ENCODE results near the gene FAM241A. TPM values are rescaled to one million over a fixed set of nuclear protein-coding genes. Genes with fewer than 3 reads are reported as not detected.

Gene FAM241A
- total RNA-seq, 1 donor from 2014 or later: 0.09 TPM

GRCh38 chr4:112210777-112211176 is 65.5 kb downstream of the FAM241A start:
- H3K9me3 Mint-ChIP-seq: no peaks in the 10 kb centered on the region
- no peak overlapping the region for H3K27ac Mint-ChIP-seq (ENCODE audit: unreplicated experiment)
- H3K27me3 Mint-ChIP-seq (ENCODE audit: low read depth): no peaks in the 10 kb centered on the region
- no peak for TF ChIP-seq CTCF (conservative IDR thresholded peaks at IDR 0.05)
- H3K4me1 Mint-ChIP-seq: no peaks in the 10 kb centered on the region
- no peak for DNase-seq (ENCODE audit: low read depth, low spot score)
- no peak overlapping the region for H3K4me3 Mint-ChIP-seq
- H3K36me3 Mint-ChIP-seq (ENCODE audit: low read depth): no peaks in the 10 kb centered on the region

GRCh38 chr4:112213091-112213490 is 67.8 kb downstream of the FAM241A start:
- Mint-ChIP-seq H3K4me3 (no peak overlapping the region), H3K4me1 (no peaks in the 10 kb centered on the region), H3K9me3 (no peaks in the 10 kb centered on the region), H3K27ac (ENCODE audit: unreplicated experiment) (no peak overlapping the region), H3K36me3 (ENCODE audit: low read depth) (no peaks in the 10 kb centered on the region), H3K27me3 (ENCODE audit: low read depth) (no peaks in the 10 kb centered on the region)
- TF ChIP-seq CTCF (conservative IDR thresholded peaks at IDR 0.05): no peak
- DNase-seq (ENCODE audit: low read depth, low spot score): no peak

- no peak overlapping the region for H3K27ac Mint-ChIP-seq (ENCODE audit: unreplicated experiment)
- DNase-seq (ENCODE audit: low read depth, low spot score): no peak
- H3K4me3 Mint-ChIP-seq: no peak overlapping the region
- no peaks in the 10 kb centered on the region for H3K36me3 Mint-ChIP-seq (ENCODE audit: low read depth)
- no peaks in the 10 kb centered on the region for H3K4me1 Mint-ChIP-seq
- H3K27me3 Mint-ChIP-seq (ENCODE audit: low read depth): no peaks in the 10 kb centered on the region
- H3K9me3 Mint-ChIP-seq: no peaks in the 10 kb centered on the region
- no peak for TF ChIP-seq CTCF (conservative IDR thresholded peaks at IDR 0.05)
These were observed 68.6 kb downstream of the FAM241A start for GRCh38 chr4:112213856-112214255.

GRCh38 chr4:112214390-112215264 is 69.4 kb downstream of the FAM241A start:
- Mint-ChIP-seq H3K4me1 (no peaks in the 10 kb centered on the region), H3K27ac (ENCODE audit: unreplicated experiment) (no peak overlapping the region), H3K4me3 (no peak overlapping the region), H3K9me3 (no peaks in the 10 kb centered on the region), H3K27me3 (ENCODE audit: low read depth) (no peaks in the 10 kb centered on the region), H3K36me3 (ENCODE audit: low read depth) (no peaks in the 10 kb centered on the region)
- TF ChIP-seq CTCF (conservative IDR thresholded peaks at IDR 0.05): peak; percentile 60
- DNase-seq (ENCODE audit: low read depth, low spot score): no peak

GRCh38 chr4:112219826-112220366 is 74.6 kb downstream of the FAM241A start:
- H3K9me3 Mint-ChIP-seq: no peaks in the 10 kb centered on the region
- TF ChIP-seq CTCF (conservative IDR thresholded peaks at IDR 0.05): no peak

More at GRCh38 chr4:112219826-112220366, 74.6 kb downstream of the FAM241A start:
- no peak for DNase-seq (ENCODE audit: low read depth, low spot score)
- H3K36me3 Mint-ChIP-seq (ENCODE audit: low read depth): no peaks in the 10 kb centered on the region
- H3K4me3 Mint-ChIP-seq: no peak overlapping the region
- H3K27ac Mint-ChIP-seq (ENCODE audit: unreplicated experiment): no peak overlapping the region
- no peaks in the 10 kb centered on the region for H3K27me3 Mint-ChIP-seq (ENCODE audit: low read depth)
- no peaks in the 10 kb centered on the region for H3K4me1 Mint-ChIP-seq
